ENCODE results near the gene IL9.

Gene IL9

GRCh38 chr5:135869276-135869675, 26.4 kb downstream of the IL9 start:
- H3K4me3 ChIP-seq (ENCODE audit: low read depth, low read length): no peak overlapping the region
- in situ Hi-C loops (cut with HindIII; ENCODE audit: low pct_ligation_motif_present, low sequenced_read_pairs): no loop called here
- DNase-seq: no peak
- no peak overlapping the region for H3K27ac ChIP-seq
- H3K27me3 ChIP-seq (replicated peaks): no peaks in the 10 kb centered on the region
- H3K36me3 ChIP-seq (replicated peaks): no peaks in the 10 kb centered on the region
- TF ChIP-seq, protein P1, sequence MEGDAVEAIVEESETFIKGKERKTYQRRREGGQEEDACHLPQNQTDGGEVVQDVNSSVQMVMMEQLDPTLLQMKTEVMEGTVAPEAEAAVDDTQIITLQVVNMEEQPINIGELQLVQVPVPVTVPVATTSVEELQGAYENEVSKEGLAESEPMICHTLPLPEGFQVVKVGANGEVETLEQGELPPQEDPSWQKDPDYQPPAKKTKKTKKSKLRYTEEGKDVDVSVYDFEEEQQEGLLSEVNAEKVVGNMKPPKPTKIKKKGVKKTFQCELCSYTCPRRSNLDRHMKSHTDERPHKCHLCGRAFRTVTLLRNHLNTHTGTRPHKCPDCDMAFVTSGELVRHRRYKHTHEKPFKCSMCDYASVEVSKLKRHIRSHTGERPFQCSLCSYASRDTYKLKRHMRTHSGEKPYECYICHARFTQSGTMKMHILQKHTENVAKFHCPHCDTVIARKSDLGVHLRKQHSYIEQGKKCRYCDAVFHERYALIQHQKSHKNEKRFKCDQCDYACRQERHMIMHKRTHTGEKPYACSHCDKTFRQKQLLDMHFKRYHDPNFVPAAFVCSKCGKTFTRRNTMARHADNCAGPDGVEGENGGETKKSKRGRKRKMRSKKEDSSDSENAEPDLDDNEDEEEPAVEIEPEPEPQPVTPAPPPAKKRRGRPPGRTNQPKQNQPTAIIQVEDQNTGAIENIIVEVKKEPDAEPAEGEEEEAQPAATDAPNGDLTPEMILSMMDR (IDR thresholded peaks at IDR 0.05; ENCODE audit: low read depth, low read length, missing control alignments): no peak

DNA sequence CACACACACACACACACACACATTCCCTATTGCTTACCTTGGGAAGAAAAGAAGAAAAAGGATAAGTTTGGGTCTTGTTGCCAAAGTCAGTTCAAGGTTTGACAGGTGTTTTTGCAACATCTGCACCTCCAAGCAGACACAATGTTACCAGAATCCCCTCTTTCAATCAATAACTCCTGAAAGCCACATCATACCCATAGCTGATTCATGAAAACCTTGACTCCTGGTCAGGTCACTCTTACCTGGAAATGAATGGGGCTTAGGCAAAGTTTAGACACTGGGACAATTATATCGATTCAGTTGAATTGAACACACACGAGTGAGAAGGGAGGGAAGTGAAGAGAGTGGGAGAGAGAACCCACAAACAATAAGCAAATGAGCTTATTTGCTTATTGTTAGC, 27.0 kb downstream of the IL9 start:
- Histone ChIP-seq H3K27me3 (replicated peaks) (no peaks in the 10 kb centered on the region), H3K4me3 (ENCODE audit: low read depth, low read length) (no peak overlapping the region), H3K27ac (no peak overlapping the region), H3K36me3 (replicated peaks) (no peaks in the 10 kb centered on the region)
- in situ Hi-C loops (cut with HindIII; ENCODE audit: low pct_ligation_motif_present, low sequenced_read_pairs): no loop called here
- no peak for DNase-seq
- TF ChIP-seq, protein P1 (IDR thresholded peaks at IDR 0.05; ENCODE audit: low read depth, low read length, missing control alignments): no peak

DNA sequence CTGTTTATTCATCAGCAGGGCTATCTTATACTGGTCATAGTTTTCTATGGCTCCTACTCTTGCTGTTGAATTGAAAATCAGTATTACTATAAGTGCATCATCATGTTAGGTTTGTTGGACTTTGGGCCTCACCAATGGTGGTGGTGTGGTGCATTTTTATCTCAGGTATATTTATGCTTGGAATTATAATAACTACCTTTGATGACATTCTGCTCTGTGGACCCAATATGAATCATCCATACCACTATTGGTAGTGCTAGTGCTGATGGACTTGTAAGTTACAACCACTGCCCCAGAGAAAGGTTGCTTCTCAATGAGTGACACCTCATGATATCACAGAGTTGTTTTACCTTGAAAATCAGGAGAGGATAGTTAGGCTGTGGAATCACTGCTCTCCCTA, 28.0 kb downstream of the IL9 start:
- no peak for DNase-seq
- no peak overlapping the region for H3K4me3 ChIP-seq (ENCODE audit: low read depth, low read length)
- no peaks in the 10 kb centered on the region for H3K36me3 ChIP-seq (replicated peaks)
- TF ChIP-seq, protein P1 (IDR thresholded peaks at IDR 0.05; ENCODE audit: low read depth, low read length, missing control alignments): no peak
- no peaks in the 10 kb centered on the region for H3K27me3 ChIP-seq (replicated peaks)
- H3K27ac ChIP-seq: no peak overlapping the region
- in situ Hi-C loops (cut with HindIII; ENCODE audit: low pct_ligation_motif_present, low sequenced_read_pairs): no loop called here

- no peaks in the 10 kb centered on the region for H3K36me3 ChIP-seq (replicated peaks)
- H3K27ac ChIP-seq: no peak overlapping the region
- TF ChIP-seq, protein P1 (IDR thresholded peaks at IDR 0.05; ENCODE audit: low read depth, low read length, missing control alignments): no peak
- H3K27me3 ChIP-seq (replicated peaks): no peaks in the 10 kb centered on the region
- H3K4me3 ChIP-seq (ENCODE audit: low read depth, low read length): no peak overlapping the region
- in situ Hi-C loops (cut with HindIII; ENCODE audit: low pct_ligation_motif_present, low sequenced_read_pairs): no loop called here
- DNase-seq: no peak
Observed at GRCh38 chr5:135866016-135866415, 29.6 kb downstream of the IL9 start.

DNA sequence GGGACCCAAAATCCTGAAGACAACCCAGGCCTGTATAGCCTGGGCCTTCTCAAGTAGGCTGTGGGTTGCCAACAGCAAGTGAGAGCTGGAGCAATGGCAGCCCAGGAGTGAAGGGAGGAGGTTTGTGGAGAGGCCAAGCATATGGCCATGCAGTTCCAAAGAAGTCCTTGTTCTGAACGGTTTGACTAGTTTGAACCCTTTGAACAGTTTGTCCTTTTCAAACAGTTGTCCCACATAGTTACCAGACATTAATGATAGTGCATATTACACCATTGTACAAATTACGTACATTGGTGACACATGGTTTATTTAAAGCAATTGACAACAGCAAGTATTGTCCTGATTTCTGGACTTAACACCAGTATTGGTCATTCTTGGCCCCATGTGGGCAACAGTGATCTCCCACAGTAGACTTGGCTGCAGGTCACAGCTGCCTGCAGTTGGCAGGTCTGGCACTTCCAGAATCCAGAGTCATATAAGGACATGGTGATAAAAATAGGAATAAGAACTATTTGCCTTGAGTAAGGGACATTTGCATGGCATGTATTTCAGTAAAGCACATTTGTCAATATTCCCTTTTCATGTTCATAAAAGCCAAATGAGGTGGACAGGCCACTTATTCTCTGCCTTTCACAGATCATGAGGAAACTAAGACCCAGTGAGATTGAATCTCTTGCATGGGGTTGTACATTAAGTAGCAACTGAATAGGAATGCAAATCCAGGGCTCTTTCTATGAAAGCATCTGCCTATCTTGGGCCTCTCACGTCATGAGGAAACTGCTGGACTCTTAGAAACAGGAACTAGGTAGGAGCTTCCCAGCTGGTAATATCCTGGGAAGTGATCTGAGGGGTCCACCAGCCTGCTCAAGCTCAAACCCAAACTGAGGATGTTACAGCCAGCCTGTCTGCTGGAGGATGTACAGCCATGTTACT, 30.9 kb downstream of the IL9 start:
- DNase-seq: no peak
- in situ Hi-C loops (cut with HindIII; ENCODE audit: low pct_ligation_motif_present, low sequenced_read_pairs): no loop called here
- Histone ChIP-seq H3K27ac (no peak overlapping the region), H3K36me3 (replicated peaks) (no peaks in the 10 kb centered on the region), H3K27me3 (replicated peaks) (no peaks in the 10 kb centered on the region), H3K4me3 (ENCODE audit: low read depth, low read length) (no peak overlapping the region)
- TF ChIP-seq, protein P1 (IDR thresholded peaks at IDR 0.05; ENCODE audit: low read depth, low read length, missing control alignments): no peak
